ENCODE measurements around the gene KRT72.

Gene KRT72

GRCh38 chr12:52605542-52605941, 4.3 kb upstream of the KRT72 start:
- no peak overlapping the region for H3K27ac ChIP-seq
- TF ChIP-seq ZFX (IDR thresholded peaks at IDR 0.05; ENCODE audit: borderline replicate concordance) (no peak), CTCF (IDR thresholded peaks at IDR 0.05) (no peak)

GRCh38 chr12:52604859-52605258, 3.6 kb upstream of the KRT72 start:
- TF ChIP-seq ZFX (IDR thresholded peaks at IDR 0.05; ENCODE audit: borderline replicate concordance) (no peak), CTCF (IDR thresholded peaks at IDR 0.05) (no peak)
- no peak overlapping the region for H3K27ac ChIP-seq

GRCh38 chr12:52603314-52603713, 2.1 kb upstream of the KRT72 start:
- no peak overlapping the region for H3K27ac ChIP-seq
- no peak for TF ChIP-seq ZFX (IDR thresholded peaks at IDR 0.05; ENCODE audit: borderline replicate concordance)
- no peak for TF ChIP-seq CTCF (IDR thresholded peaks at IDR 0.05)

GRCh38 chr12:52602552-52602951, 1.3 kb upstream of the KRT72 start:
- TF ChIP-seq CTCF (IDR thresholded peaks at IDR 0.05) (no peak), ZFX (IDR thresholded peaks at IDR 0.05; ENCODE audit: borderline replicate concordance) (no peak)
- H3K27ac ChIP-seq: no peak overlapping the region

GRCh38 chr12:52601671-52602070, 408 bp upstream of the KRT72 start:
- H3K27ac ChIP-seq: no peak overlapping the region
- TF ChIP-seq CTCF (IDR thresholded peaks at IDR 0.05) (no peak), ZFX (IDR thresholded peaks at IDR 0.05; ENCODE audit: borderline replicate concordance) (no peak)

- TF ChIP-seq ZFX (IDR thresholded peaks at IDR 0.05; ENCODE audit: borderline replicate concordance) (no peak), CTCF (IDR thresholded peaks at IDR 0.05) (no peak)
- no peak overlapping the region for H3K27ac ChIP-seq
These were observed 788 bp downstream of the KRT72 start for GRCh38 chr12:52600475-52600874.

GRCh38 chr12:52600071-52600470, 1.2 kb downstream of the KRT72 start:
- no peak overlapping the region for H3K27ac ChIP-seq
- TF ChIP-seq ZFX (IDR thresholded peaks at IDR 0.05; ENCODE audit: borderline replicate concordance) (no peak), CTCF (IDR thresholded peaks at IDR 0.05) (no peak)
